Erythroblast (primary cell): ENCODE data around the gene GTF2F1.

Source experiments
- GATA1 ChIP-seq: IDR thresholded peaks from 2 replicates; pipeline ENCODE4 v1.6.1; 2011; ENCODE audit warnings: low read depth, mild to moderate bottlenecking, control low read depth, low read length, moderate library complexity
- POLR2A ChIP-seq: IDR thresholded peaks from 2 replicates; pipeline ENCODE4 v1.6.1; 2011; ENCODE audit warnings: mild to moderate bottlenecking, low read length

GRCh38 chr19:6364353-6364752 is 28.6 kb downstream of the GTF2F1 start:
- TF ChIP-seq POLR2A (no peak), GATA1 (no peak)
